GM21576 (cell line): ENCODE data around the gene APP.
"Not testable (repeated sequence)": the region's sequence is repeated elsewhere in the genome, so short reads cannot be mapped to it uniquely, and the experiment has no call there.

ENCODE experiments used
- ATAC-seq: cut with Tn5 transposase; IDR thresholded peaks from one replicate; pipeline ENCODE4 v1.9.1; 2021; ENCODE audit warnings: mild to moderate bottlenecking, moderate library complexity; ENCODE audit not compliant: unreplicated experiment

The APP gene

GRCh38 chr21:26028183-26028582, 142.4 kb downstream of the APP start:
- no peak for ATAC-seq

GRCh38 chr21:26027696-26028095, 142.9 kb downstream of the APP start:
- no peak for ATAC-seq

GRCh38 chr21:26025536-26026512, 144.7 kb downstream of the APP start:
- no peak for ATAC-seq

- not testable (repeated sequence) for ATAC-seq
These were observed 147.2 kb downstream of the APP start for GRCh38 chr21:26023406-26023805.

GRCh38 chr21:26022598-26023337, 147.8 kb downstream of the APP start:
- not testable (repeated sequence) for ATAC-seq

GRCh38 chr21:26020510-26020909, 150.1 kb downstream of the APP start:
- ATAC-seq: no peak

- no peak for ATAC-seq
These were observed 150.5 kb downstream of the APP start for GRCh38 chr21:26020081-26020480.

- ATAC-seq: no peak
These were observed 151.3 kb downstream of the APP start for GRCh38 chr21:26019236-26019635.

- no peak for ATAC-seq
These were observed 156.6 kb downstream of the APP start for GRCh38 chr21:26013970-26014369.

- ATAC-seq: not testable (repeated sequence)
These were observed 158.1 kb downstream of the APP start for GRCh38 chr21:26012482-26012881.

- no peak for ATAC-seq
These were observed 159.2 kb downstream of the APP start for GRCh38 chr21:26011292-26011940.

GRCh38 chr21:26007951-26008498, 162.5 kb downstream of the APP start:
- ATAC-seq: no peak

GRCh38 chr21:26005464-26005863, 165.1 kb downstream of the APP start:
- no peak for ATAC-seq

GRCh38 chr21:26003404-26003803, 167.2 kb downstream of the APP start:
- ATAC-seq: no peak

- no peak for ATAC-seq
These were observed 169.2 kb downstream of the APP start for GRCh38 chr21:26001356-26001755.

- no peak for ATAC-seq
These were observed 170.5 kb downstream of the APP start for GRCh38 chr21:25999921-26000582.

GRCh38 chr21:25997788-25998611, 172.6 kb downstream of the APP start:
- no peak for ATAC-seq

GRCh38 chr21:25995278-25995677, 175.3 kb downstream of the APP start:
- ATAC-seq: no peak

GRCh38 chr21:25994758-25995163, 175.8 kb downstream of the APP start:
- ATAC-seq: no peak

GRCh38 chr21:25988738-25989137, 181.8 kb downstream of the APP start:
- no peak for ATAC-seq
